ENCODE measurements around the gene EFR3B. TPM values are rescaled to one million over a fixed set of nuclear protein-coding genes. Genes with fewer than 3 reads are reported as not detected.
"Not testable (repeated sequence)": the region's sequence is repeated elsewhere in the genome, so short reads cannot be mapped to it uniquely, and the experiment has no call there.

Gene EFR3B
- polyA plus RNA-seq, 1 of the 3 experiments (the other 2 are of a cell fraction), result 1.5 TPM

DNA sequence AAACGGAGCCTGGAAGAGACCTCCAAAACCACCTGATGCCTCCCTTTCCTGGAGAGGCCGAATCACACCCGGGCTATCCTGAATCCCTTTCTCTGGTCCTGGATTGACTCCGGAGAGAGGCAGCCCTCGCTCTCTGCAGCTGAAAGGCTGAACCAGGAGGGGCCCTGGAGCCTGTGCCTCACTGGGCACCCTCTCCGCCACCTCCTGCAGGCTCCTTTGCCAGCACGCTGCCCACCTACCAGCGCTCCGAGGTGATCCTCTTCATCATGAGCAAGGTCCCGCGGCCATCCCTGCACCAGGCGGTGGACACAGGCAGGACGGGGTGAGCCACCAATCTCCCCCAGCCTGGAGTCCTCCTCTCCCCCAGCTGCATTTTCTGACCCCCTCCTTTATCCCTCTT, 90.8 kb downstream of the EFR3B start:
- WGBS (ENCODE audit: low lambda C conversion rate), result 92% methylated on average over 13 of the region's 13 CpGs
- no peaks in the 10 kb centered on the region for H3K27me3 ChIP-seq (ENCODE audit: insufficient read depth)
- no peak overlapping the region for H3K27ac ChIP-seq (ENCODE audit: low read depth in 2 of 2, low read length in 1 of 2)
- H3K36me3 ChIP-seq (replicated peaks in 1 of 2; ENCODE audit: control insufficient read depth in 1 of 2, insufficient read depth in 2 of 2, low read length in 1 of 2), result peaks cover 0 to 2% of the 10 kb centered on the region in 2 experiments
- no peak overlapping the region for H3K4me2 ChIP-seq
- no peaks in the 10 kb centered on the region for H3K9me3 ChIP-seq
- H3F3A ChIP-seq (replicated peaks; ENCODE audit: insufficient read depth), result peaks cover under 1% of the 10 kb centered on the region
- no peak for DNase-seq
- H2AFZ ChIP-seq (ENCODE audit: low read depth), result no peak overlapping the region
- ChIA-PET POLR2A (no interaction called here), CTCF (interaction anchor here (2.1 to 27.1 kb wide), 2 partner anchors 64 to 157 kb away, joined by 10 to 519 read pairs; no protein-coding TSS in a partner anchor)
- no peaks in the 10 kb centered on the region for H3K79me2 ChIP-seq (ENCODE audit: insufficient read depth)
- peaks cover 0 to 3% of the 10 kb centered on the region in 2 experiments; a peak in 1 of 4 replicates for H3K4me1 ChIP-seq (ENCODE audit: control insufficient read depth in 1 of 2, insufficient read depth in 2 of 2, low read depth in 1 of 2, low read length in 1 of 2)
- TF ChIP-seq ELF1 (IDR thresholded peaks at IDR 0.05) (no peak), NFIC (IDR thresholded peaks at IDR 0.05; ENCODE audit: borderline replicate concordance) (no peak), CHD2 (IDR thresholded peaks at IDR 0.05; ENCODE audit: low read length, partially characterized antibody) (no peak), FOXM1 (IDR thresholded peaks at IDR 0.05; ENCODE audit: low read depth) (no peak), MEF2A (IDR thresholded peaks at IDR 0.05; ENCODE audit: borderline replicate concordance, low read depth) (no peak), EZH2phosphoT487 (IDR thresholded peaks at IDR 0.05; ENCODE audit: borderline replicate concordance, low read depth) (no peak), TEAD4 (IDR thresholded peaks at IDR 0.05; ENCODE audit: borderline replicate concordance, insufficient read depth) (no peak), RXRA (IDR thresholded peaks at IDR 0.05; ENCODE audit: borderline replicate concordance, low read depth) (no peak), TAF1 (IDR thresholded peaks at IDR 0.05; ENCODE audit: borderline replicate concordance, low read depth, low read length) (no peak), NRF1 (IDR thresholded peaks at IDR 0.05; ENCODE audit: low read depth, low read length) (no peak), SIN3A (IDR thresholded peaks at IDR 0.05; ENCODE audit: borderline replicate concordance, low read depth, low read length) (no peak), FOXJ3 (CRISPR knock-in tag; IDR thresholded peaks at IDR 0.05) (no peak), GABPA (IDR thresholded peaks at IDR 0.05; ENCODE audit: low read depth) (no peak), GATA2 (CRISPR knock-in tag; IDR thresholded peaks at IDR 0.05) (no peak)
- TF ChIP-seq, protein P1, sequence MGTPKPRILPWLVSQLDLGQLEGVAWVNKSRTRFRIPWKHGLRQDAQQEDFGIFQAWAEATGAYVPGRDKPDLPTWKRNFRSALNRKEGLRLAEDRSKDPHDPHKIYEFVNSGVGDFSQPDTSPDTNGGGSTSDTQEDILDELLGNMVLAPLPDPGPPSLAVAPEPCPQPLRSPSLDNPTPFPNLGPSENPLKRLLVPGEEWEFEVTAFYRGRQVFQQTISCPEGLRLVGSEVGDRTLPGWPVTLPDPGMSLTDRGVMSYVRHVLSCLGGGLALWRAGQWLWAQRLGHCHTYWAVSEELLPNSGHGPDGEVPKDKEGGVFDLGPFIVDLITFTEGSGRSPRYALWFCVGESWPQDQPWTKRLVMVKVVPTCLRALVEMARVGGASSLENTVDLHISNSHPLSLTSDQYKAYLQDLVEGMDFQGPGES (IDR thresholded peaks at IDR 0.05; ENCODE audit: low read depth, low read length), result no peak
- TF ChIP-seq, protein P2, sequence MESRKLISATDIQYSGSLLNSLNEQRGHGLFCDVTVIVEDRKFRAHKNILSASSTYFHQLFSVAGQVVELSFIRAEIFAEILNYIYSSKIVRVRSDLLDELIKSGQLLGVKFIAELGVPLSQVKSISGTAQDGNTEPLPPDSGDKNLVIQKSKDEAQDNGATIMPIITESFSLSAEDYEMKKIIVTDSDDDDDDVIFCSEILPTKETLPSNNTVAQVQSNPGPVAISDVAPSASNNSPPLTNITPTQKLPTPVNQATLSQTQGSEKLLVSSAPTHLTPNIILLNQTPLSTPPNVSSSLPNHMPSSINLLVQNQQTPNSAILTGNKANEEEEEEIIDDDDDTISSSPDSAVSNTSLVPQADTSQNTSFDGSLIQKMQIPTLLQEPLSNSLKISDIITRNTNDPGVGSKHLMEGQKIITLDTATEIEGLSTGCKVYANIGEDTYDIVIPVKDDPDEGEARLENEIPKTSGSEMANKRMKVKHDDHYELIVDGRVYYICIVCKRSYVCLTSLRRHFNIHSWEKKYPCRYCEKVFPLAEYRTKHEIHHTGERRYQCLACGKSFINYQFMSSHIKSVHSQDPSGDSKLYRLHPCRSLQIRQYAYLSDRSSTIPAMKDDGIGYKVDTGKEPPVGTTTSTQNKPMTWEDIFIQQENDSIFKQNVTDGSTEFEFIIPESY (IDR thresholded peaks at IDR 0.05; ENCODE audit: borderline replicate concordance, low read depth), result no peak
- TF ChIP-seq, protein P3, sequence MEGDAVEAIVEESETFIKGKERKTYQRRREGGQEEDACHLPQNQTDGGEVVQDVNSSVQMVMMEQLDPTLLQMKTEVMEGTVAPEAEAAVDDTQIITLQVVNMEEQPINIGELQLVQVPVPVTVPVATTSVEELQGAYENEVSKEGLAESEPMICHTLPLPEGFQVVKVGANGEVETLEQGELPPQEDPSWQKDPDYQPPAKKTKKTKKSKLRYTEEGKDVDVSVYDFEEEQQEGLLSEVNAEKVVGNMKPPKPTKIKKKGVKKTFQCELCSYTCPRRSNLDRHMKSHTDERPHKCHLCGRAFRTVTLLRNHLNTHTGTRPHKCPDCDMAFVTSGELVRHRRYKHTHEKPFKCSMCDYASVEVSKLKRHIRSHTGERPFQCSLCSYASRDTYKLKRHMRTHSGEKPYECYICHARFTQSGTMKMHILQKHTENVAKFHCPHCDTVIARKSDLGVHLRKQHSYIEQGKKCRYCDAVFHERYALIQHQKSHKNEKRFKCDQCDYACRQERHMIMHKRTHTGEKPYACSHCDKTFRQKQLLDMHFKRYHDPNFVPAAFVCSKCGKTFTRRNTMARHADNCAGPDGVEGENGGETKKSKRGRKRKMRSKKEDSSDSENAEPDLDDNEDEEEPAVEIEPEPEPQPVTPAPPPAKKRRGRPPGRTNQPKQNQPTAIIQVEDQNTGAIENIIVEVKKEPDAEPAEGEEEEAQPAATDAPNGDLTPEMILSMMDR (IDR thresholded peaks at IDR 0.05), result no peak
- TF ChIP-seq, protein P4, sequence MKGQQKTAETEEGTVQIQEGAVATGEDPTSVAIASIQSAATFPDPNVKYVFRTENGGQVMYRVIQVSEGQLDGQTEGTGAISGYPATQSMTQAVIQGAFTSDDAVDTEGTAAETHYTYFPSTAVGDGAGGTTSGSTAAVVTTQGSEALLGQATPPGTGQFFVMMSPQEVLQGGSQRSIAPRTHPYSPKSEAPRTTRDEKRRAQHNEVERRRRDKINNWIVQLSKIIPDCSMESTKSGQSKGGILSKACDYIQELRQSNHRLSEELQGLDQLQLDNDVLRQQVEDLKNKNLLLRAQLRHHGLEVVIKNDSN (IDR thresholded peaks at IDR 0.05; ENCODE audit: borderline replicate concordance, low read depth), result no peak
- no peak overlapping the region for H3K4me3 ChIP-seq (ENCODE audit: low read depth in 2 of 2, low read length in 1 of 2)
- H4K20me1 ChIP-seq (ENCODE audit: insufficient read depth), result no peaks in the 10 kb centered on the region
- H3K9me2 ChIP-seq, result no peaks in the 10 kb centered on the region
- no peak overlapping the region for H3K9ac ChIP-seq

DNA sequence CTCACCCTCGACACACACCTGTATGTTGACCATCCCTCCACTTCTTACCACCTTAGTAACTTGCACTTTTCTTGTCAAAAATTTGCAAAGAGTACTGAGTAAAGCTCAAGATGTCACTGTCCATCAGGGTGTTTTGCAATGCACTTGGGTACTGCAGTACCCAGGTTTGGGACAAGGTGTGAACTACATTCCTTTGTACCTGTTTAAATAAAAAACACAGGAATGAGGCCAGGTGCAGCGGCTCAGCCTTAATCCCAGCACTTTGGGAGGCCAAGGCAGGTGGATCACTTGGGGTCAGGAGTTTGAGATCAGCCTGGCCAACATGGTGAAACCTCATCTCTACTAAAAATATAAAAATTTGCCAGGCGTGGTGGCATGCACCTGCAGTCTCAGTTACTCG, 98.7 kb downstream of the EFR3B start:
- CTCF ChIA-PET, result interaction anchor here (0.7 to 27.1 kb wide), 5 partner anchors 11 to 1088 kb away, joined by 3 to 519 read pairs (median 19); no protein-coding TSS in a partner anchor
- H3K9ac ChIP-seq; H2AFZ ChIP-seq (ENCODE audit: low read depth); H3K9me2 ChIP-seq; H3K4me2 ChIP-seq; H4K20me1 ChIP-seq (ENCODE audit: insufficient read depth); H3K9me3 ChIP-seq; H3K27me3 ChIP-seq (ENCODE audit: insufficient read depth); DNase-seq; H3K79me2 ChIP-seq (ENCODE audit: insufficient read depth); H3F3A ChIP-seq (replicated peaks; ENCODE audit: insufficient read depth); H3K27ac ChIP-seq (ENCODE audit: low read depth in 2 of 2, low read length in 1 of 2); H3K4me3 ChIP-seq (ENCODE audit: low read depth in 2 of 2, low read length in 1 of 2); H3K4me1 ChIP-seq (ENCODE audit: control insufficient read depth in 1 of 2, insufficient read depth in 2 of 2, low read depth in 1 of 2, low read length in 1 of 2); H3K36me3 ChIP-seq (replicated peaks in 1 of 2; ENCODE audit: control insufficient read depth in 1 of 2, insufficient read depth in 2 of 2, low read length in 1 of 2): not testable (repeated sequence)
- WGBS (ENCODE audit: low lambda C conversion rate), result 88% methylated on average over 4 of the region's 4 CpGs
- POLR2A ChIA-PET, result interaction anchor here (1.2 kb wide), 1 partner anchor 19 kb away, joined by 3 read pairs; no protein-coding TSS in a partner anchor

Measured in SK-N-SH (cell line).